Fibroblast of skin of back (primary cell): Measurements from ENCODE around the gene OBSCN.

Experiments used
- DNase-seq: peaks from one replicate; pipeline ENCODE4 v3.0.0-alpha.2; 2013

Gene OBSCN

DNA sequence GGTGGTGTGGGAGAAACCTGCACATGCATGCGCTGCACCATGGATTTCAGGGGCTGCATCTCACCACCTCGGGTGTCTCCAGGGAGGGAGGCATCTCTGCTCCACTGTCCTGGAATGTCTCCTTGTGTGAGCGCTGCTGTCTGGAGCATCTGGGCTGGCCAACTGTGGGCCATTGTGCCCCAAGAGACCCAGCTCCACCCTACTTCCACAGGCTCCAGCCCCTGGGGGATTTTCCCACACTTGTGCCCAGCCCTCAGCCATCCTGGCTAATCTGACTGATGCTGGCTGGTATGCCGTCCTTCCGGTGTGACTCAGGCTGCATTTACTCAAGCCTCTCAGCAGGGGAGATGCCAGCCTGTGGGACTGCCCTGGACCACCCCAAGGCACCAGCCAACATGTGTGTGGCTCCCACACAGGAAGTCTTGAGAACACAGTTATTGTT is 136.8 kb downstream of the OBSCN start:
- peak; percentile 39 for DNase-seq

DNA sequence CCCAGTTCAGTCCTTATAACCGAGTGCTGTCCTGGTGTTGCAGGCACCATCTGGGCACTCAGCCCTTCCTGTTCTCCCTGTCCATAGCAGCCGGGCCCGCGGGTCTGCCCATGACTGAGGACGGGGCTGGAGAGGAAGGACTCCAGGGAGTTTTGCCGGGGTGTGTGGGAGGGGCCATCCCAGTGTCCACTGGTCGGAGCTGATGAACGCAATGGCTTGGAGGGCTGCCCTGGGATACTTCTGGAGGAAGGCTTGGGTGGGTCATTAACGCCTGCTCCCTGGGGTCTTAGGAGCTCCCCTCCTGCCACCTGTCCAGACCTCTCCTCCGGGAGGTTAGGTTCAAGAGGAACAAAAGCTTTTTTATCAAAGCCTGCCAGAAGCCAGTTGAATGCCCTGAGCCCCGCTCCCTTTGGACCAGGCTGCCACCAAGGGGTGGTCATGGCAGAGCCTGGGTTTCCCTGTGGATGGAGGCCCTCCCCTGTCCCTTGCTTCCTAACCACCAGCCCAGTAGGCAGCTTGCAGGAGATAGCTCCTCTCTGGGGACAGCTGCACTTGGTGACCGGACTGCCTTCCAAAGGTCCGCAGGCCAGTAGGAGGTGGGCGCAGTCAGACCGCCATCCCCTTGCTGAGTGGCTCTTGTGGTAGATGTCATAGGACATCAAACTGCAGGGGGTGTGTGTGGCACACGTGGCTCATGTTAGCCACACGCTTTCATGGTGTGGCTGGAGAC is 137.5 kb downstream of the OBSCN start:
- no peak for DNase-seq

DNA sequence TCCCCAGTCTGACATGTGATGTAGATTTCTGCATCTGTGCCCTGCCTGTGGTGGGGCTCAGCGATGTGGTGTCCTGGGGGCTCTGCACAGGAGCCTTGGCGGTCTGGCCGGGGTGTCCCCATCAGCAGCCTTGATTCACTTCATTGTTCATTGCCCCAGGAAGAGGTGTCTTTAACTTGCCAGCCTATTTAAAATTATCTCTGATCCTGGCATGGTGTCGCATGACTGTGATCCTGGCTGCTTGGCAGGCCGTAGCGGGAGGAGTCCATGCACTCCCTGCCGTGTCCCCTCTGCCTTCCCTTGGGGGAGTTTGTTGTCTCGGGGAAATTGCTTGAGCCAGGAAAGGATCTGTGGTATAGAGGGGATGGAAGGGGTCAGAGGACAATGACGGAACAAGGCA is 138.9 kb downstream of the OBSCN start:
- no peak for DNase-seq

DNA sequence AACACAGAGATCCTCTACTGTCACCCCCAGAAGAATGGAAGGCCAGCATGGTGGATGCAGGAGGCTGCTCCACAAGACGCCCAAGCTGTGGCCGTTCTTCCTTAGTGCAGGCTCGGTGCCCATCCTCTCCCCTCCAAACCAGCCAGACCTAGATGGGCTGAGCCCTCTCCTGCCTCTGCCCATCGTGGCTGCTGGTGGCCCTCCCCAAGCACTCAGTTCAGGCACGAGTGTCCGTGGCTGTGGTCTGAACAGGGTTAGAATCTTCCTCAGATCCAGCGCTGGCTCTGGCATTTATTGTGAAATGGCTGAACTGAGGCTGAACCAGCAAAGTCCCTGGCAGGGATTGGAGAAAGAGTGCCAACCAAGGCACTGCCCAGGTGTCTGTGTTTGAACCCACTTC is 139.3 kb downstream of the OBSCN start:
- no peak for DNase-seq

DNA sequence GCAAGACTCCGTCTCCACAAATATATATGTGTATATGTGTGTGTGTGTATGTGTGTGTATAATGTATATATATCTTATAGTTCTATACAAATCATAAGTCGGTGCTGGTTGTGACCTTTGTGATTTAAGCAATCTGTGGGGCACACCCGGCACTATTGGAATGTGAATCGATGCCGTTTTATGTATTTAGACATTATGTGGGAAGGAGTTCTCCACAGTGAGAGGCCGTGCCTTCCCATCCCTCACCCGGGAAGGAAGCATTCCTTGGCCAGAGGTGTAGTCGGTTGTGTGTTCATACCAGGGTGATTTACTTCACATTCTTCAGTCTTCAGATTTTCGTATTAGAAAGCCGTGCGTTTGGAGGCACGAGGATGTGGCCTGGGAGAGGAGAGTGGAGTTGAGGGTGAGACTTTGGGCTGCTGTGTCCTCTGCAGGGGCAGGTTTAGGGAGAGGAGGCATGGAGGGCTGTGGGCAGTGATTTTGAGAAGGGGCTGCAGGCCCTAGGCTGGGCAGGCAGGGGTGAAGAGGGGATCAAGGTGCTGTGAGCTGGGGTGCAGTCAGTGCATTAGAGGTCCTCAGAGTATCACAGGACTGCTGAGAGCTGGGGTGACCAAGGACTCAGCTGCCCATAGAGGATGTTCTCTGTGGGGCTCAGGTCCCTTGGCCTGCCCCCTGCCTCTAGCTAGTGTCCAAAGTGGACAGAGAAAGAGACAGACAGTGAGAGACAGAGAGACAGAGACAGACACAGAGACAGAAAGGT is 141.0 kb downstream of the OBSCN start:
- DNase-seq: no peak

DNA sequence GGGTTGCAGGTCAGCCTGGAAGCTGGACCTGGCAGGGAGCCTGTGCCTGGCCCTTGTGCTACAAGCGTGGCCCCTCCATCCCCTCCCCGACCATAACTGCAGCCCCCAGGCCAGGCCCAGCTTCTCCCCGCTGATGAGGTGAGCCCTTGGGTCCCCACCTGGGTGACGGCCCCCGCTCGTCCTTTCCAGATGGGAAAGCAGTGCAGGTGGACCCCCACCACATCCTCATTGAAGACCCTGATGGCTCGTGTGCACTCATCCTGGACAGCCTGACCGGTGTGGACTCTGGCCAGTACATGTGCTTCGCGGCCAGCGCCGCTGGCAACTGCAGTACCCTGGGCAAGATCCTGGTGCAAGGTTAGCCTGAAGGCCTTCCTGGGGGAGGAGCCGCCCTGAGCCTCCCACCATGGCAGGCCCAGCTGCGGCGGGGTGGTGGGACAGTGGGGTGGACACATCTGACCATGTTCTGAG is 141.9 kb downstream of the OBSCN start:
- DNase-seq: no peak

DNA sequence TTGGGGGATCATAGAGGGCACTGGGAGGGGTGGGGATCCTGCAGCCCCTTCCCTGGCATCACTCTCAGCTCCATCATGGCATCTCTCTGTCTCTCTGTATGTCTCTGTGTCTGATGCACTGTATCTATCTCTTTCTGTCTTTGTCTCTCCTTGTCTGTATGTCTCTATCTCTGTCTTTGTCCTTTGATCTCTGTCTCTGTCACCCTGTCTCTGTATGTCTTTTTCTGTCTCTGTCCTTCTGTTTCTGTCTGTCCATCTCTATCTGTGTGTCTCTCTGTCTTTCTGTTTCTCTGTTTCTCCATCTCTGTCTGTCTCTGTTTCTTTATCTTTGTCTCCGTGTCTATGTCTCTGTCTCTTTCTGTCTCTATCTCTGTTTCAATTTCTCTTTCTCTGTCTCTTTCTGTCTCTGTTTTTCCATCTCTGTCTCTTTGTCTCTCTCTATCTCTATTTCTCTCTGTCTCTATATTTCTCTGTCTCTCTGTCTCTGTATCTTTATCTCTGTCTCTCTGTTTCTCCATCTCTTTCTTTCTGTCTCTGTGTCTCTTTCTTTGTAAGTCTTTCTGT is 142.4 kb downstream of the OBSCN start:
- DNase-seq: no peak

DNA sequence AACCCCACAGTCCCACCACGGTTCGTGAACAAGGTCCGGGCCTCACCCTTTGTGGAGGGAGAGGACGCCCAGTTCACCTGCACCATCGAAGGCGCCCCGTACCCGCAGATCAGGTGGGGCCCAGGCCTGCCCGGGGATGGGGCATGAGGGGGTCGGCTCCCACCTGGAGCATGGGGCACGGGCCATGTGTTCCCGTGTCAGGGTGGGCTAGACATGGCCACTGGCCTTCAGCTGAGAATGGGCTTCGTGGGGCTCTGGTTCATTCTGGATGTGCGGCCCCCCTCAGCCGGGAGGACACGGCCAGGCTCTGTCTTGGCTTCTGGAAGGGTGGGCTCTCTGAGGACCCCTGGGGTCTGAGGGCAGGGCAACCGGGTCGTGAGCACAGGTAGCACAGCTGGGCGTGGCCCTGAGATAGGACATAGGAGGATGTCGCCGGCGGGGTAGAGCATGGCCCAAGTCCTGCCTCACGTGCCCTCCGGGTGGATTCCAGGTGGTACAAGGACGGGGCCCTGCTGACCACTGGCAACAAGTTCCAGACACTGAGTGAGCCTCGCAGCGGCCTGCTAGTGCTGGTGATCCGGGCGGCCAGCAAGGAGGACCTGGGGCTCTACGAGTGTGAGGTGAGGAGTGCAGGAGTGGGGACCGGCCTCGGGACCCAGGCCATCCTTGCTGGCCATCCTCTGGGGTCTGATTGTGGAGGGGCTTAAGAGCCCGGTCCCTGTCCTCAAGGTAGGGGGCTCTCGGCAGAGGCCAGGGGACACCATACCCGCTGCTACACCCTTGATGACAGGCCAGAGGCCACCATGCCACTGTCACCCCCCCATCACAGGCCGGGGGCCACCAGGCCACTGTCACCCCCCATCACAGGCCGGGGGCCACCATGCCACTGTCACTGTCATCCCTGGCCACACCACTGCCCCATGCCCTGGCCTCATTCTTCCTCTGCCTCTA is 143.3 kb downstream of the OBSCN start:
- DNase-seq: no peak

DNA sequence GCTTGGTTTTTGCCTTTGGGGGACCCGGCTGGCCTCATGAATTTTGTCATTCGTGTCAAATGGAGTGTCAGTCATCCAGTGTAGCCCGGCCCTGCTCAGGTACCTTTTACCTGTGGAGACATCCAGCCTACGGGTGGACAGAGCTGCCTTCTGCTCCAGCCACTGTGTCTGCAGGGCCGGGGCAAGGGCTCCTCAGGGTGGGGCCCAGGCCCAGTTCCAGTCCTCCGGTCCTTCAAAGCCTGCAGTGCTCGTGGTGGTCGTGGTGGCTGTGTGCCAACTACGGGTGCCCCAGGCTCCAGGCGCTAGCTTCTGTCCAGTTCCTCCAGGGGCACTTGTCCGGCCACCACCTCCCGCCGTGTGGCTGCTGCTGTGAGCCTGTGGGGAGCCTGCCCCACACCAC is 144.0 kb downstream of the OBSCN start:
- no peak for DNase-seq

DNA sequence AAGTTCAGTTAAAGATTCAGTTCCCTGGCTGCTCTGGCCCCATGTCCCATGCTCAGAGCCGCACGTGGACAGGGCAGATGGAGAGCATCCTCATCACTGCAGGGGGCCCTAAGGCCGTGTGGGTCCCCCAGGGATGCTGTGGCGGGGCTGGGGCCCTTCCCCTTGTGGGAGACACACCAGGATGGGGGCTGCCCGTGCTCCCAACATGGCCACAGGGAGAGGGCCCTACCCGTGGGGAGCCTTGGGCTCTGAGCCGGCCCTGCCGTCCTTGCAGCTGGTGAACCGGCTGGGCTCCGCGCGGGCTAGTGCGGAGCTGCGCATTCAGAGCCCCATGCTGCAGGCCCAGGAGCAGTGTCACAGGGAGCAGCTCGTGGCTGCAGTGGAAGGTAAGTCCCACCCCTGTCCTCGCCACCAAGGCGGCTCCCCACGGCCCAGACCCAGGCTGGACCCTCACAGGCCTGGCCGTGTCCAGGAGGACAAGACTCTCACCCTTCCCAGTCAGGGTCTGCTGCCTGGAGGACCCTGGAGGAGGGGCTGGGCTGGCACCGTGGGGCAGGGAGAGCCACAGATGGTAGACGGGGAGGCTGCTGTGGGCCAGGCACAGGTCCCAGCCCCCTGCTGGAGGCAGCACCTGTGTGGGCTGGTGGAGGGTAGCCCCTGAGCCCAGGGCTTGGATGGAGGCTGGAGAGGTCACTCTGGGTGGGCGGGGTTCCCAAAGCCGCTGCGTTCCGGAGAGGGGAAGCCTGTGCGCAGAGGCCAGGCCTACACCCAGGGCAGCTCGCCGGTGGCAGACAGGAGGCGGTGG is 145.0 kb downstream of the OBSCN start:
- DNase-seq: no peak

DNA sequence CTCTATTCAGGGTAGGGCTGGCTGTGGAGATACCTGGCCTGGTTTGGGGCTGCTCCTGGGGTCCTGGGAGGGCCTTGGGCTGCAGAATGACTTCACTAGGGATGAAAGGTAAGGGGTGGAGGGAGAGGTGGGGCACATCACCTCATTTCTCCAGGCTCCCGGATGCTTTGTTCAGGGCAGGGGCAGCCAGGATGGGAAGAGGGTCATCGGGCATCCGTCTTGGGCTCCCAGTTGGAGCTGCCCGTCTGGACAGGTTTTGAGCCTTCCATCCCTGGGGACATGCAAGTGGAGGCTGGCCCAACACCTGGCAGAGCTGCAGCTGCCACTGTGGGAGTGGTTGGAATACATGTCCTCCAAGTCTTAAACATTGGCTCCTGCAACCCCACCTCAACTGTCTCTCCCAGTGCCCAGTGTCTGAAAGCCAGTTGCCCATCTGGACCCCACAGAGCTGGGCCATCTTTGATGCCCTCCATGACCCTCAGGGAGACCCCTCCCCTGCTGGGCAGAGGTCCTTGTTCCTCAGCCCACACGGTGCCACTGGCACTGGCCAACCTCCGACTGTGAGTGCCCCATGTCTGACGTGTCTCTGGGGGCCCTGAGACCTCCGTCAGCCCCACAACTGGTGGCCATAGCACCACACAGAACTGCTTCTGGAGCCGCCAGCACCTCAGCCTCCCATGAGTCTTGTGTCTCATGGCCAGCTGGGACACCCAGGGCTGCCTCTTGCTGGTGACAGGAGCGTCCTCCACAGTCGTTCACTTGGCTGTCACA is 145.9 kb downstream of the OBSCN start:
- DNase-seq: no peak

DNA sequence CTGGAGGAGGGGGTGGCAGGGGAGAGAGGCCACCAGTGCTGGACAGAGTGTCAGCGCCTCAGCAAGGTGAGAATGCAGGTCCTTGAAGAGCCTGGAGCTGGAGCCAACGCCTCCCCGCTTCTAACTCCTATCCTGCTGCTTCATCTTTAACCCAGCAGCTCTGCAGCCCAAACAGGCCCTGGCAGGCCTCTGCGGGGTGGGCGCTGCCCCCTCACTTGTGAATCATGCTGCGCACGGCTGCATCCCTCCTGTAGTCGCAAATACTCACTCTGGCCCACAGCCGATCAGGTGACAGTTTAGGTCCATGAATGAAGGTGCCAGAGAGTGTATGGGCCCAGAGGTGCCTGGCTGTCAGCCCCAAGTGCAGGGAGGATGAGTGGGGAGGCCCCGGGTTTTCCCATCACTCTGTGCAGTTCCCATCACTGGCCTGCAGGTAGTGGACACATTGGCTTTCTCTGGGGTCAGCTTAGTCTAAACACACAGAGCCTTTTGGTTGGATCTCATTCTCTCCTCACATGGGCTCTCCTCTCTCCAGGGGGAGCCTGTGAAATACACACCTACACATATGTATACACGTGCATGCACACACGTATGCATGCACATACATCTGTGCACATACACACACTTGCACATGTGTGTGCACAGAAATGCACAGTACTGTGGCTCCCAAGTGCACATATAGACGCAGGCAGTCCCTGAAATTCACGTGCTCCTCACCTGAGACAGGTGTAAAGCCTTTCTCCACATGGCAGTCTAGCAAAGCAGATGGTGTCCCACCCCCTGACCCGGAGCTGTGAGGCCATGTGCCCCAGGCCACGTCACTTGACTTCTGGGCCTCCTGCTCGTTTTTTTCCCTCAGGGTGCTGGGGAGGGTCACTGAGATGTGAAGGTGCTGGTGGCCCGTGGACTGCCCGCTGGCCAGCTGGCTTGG is 146.8 kb downstream of the OBSCN start:
- DNase-seq: no peak

DNA sequence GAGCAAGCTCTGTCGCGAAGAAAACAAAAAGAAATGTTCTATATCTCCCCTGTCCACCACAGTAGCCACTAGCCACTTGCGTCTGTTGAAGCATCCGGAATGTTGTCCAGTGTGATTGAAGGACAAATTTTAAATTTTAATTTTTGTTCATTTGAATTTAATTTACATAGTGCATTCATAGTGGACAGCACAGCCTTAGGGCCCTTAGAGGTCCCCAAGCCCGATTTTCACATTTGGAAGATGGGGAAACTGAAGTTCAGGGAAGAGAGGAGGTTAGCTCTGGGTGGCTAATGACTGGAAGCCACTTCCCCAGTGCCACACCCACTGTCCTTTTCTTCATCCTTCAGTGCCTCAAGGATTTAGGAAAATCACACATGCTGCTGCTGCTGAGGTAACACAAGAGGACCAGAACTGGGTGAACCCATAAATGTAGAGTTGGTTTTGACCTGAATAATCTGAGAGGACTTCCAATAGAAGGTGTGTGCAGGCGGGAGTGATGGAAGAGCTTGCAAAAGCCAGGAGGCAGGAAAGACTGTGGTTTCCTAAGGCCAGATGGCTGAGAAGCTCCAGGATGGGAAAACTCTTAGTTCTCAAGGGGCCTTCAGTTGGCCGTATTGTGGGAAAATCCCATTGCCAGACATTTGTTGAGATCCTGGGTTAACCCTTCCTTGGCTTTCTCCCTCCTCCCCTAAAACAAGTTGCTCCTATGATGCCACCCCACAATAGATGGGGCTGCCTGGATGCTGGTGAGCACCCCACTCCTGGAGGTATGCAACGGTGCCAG is 149.2 kb downstream of the OBSCN start:
- DNase-seq: no peak

DNA sequence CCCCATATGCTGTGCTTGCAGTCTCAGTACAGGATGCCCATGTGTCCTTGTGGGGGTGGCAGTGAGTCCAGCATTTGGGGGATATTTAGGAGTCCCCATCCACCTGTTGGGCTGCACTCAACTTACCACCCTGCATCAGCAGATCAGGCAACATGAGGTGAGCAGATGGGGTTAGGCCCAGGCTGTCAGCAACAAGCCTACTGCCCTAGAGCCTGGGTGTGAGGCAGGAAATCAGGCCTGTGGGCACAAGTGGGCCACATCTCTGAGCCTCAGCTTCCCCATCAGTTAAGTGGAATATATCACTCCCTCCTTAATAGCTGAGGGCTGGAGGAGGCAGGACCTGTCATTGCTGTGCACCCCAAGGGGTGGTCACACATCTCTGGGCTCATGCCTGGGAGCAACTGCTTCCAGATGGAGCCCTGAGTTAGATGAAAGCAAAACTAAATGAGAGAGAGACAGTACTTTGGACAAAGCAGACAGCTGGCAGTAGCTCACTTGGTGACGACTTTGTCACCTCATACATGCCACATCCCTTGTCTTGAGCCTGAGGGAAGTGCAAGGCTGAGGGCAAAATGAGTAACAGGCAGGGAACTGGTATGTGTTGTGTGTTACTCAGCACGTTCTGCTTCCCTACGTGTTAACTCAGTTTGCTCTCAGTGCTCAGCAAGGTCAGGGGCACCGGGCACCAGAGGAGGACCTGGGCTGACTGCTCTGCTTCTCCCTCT is 150.4 kb downstream of the OBSCN start:
- peak; percentile 29 for DNase-seq

DNA sequence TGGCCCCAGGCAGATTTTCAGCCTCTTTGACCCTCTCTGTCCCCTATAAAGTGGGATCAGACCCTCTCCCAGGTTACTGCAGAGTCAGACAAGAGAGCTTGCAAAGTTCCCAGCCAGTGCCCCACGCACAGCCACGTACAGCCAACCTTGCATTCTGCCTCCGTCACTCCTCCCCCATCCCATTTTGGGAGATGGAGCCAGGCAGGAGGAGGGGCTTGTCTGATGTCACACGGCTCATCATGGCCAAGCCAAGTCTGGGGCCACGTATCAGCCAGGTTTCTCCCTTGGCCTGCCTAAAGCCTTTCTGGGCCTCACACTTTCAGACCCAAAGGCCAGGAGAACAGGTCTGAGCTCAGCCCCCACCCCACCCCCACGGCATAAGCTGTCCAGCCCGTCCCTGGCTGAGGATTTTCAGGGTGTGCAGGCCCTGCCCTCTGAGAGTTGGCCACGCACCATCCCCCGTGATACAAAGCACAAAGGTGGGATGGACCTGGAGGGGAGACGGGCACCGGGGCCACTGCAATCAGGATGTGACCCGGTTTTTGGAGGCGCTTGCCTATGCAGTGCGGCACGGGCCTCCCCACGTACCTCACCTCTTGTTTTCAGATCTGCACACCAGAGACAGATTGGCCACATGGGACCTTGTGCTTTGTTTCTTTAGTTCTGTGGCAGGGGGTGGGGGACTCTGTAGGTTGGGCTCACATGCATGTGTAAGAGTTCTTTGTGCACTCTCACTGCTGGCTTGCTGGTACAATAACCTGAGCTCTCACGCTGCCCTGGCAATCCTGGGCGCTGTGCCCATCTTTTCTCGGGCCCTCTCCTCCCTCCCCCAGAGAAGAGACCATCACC is 151.1 kb downstream of the OBSCN start:
- no peak for DNase-seq

DNA sequence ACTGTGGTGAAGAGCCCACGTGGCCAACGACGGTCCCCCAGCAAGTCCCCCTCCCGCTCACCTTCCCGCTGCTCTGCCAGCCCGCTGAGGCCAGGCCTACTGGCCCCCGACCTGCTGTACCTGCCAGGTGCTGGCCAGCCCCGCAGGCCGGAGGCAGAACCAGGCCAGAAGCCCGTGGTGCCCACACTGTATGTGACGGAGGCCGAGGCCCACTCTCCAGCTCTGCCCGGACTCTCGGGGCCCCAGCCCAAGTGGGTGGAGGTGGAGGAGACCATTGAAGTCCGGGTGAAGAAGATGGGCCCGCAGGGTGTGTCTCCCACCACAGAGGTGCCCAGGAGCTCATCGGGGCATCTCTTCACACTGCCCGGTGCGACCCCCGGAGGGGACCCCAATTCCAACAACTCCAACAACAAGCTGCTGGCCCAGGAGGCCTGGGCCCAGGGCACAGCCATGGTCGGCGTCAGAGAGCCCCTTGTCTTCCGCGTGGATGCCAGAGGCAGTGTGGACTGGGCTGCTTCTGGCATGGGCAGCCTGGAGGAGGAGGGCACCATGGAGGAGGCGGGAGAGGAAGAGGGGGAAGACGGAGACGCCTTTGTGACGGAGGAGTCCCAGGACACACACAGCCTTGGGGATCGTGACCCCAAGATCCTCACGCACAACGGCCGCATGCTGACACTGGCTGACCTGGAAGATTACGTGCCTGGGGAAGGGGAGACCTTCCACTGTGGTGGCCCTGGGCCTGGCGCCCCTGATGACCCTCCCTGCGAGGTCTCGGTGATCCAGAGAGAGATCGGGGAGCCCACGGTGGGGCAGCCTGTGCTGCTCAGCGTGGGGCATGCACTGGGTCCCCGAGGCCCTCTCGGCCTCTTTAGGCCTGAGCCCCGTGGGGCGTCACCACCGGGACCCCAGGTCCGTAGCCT is 152.0 kb downstream of the OBSCN start:
- DNase-seq: no peak
